ENCODE results near the gene ZEB2. TPM values are rescaled to one million over a fixed set of nuclear protein-coding genes. Genes with fewer than 3 reads are reported as not detected.

The ZEB2 gene
- total and polyA plus RNA-seq, 2 of the 8 experiments (the other 6 are each of a cell fraction or from before 2014, with no cell fraction given), result 0.38 TPM; not detected in 1

DNA sequence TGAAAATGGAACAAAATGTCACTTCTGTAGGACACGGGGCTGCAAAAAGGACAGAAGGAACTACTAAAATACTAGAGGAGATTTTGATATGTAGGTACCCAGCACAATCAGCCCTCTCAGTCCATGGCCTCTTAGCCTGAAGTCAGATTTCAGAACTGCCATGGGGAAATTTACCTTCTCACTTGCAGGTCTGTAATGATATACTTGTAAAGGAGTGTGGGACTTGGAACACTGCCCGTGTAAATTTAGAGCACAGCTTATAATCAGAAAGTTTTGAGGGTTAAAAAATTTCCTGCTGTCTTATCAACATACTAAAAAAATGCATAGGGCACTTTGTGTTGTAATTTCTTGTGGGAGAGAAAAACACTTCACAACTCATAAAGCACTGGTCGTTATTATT, 60.6 kb downstream of the ZEB2 start:
- Histone ChIP-seq H2BK120ac (replicated peaks; ENCODE audit: low read depth, low read length) (no peak overlapping the region), H3K14ac (ENCODE audit: insufficient read length) (no peak overlapping the region), H3K9ac (replicated peaks in 1 of 4; ENCODE audit: extremely low read depth in 1 of 4, low read depth in 3 of 4, low read length in 3 of 4) (no peak overlapping the region), H2BK5ac (ENCODE audit: low read depth, low read length) (no peak overlapping the region), H3K79me2 (ENCODE audit: control insufficient read depth in 1 of 2, insufficient read depth in 2 of 2, low read length in 2 of 2) (no peaks in the 10 kb centered on the region), H3K27me3 (replicated peaks in 1 of 4; ENCODE audit: control insufficient read depth in 3 of 4, extremely low read depth in 1 of 4, insufficient read depth in 3 of 4, low read length in 3 of 4) (no peaks in the 10 kb centered on the region; a peak in 2 of 7 replicates), H4K20me1 (replicated peaks in 1 of 2; ENCODE audit: control insufficient read depth in 1 of 2, insufficient read depth in 2 of 2, low read length in 2 of 2) (no peaks in the 10 kb centered on the region), H3K9me3 (ENCODE audit: insufficient read depth in 2 of 2, low read depth in 1 of 2, low read length in 1 of 2) (no peaks in the 10 kb centered on the region), H3K4me1 (replicated peaks in 1 of 4; ENCODE audit: control insufficient read depth in 3 of 4, insufficient read depth in 4 of 4, low read length in 3 of 4) (peaks cover 0 to 3% (median 0%) of the 10 kb centered on the region in 4 experiments; a peak in 2 of 7 replicates), H3K4ac (replicated peaks; ENCODE audit: insufficient read length, low read depth, low read length) (no peak overlapping the region), H4K91ac (replicated peaks; ENCODE audit: insufficient read length, low read length) (no peak overlapping the region), H2BK12ac (ENCODE audit: low read depth, low read length) (no peak overlapping the region), H3K4me2 (ENCODE audit: insufficient read depth in 1 of 2, low read depth in 2 of 2, low read length in 2 of 2) (no peak overlapping the region), H2AFZ (ENCODE audit: low read length) (no peak overlapping the region), H3K36me3 (ENCODE audit: control insufficient read depth in 2 of 4, insufficient read depth in 4 of 4, low read length in 3 of 4) (no peaks in the 10 kb centered on the region), H2BK15ac (ENCODE audit: low read length) (no peak overlapping the region), H3K79me1 (ENCODE audit: low read depth, low read length) (no peaks in the 10 kb centered on the region), H3K27ac (ENCODE audit: low read depth, low read length) (no peak overlapping the region), H2BK20ac (ENCODE audit: low read length) (no peak overlapping the region), H3K18ac (ENCODE audit: extremely low read depth, low read length) (no peak overlapping the region), H3K4me3 (ENCODE audit: extremely low read depth in 1 of 4, insufficient read depth in 2 of 4, low read depth in 3 of 4, low read length in 4 of 4) (no peak overlapping the region), H3K23me2 (ENCODE audit: low read depth, low read length) (no peaks in the 10 kb centered on the region), H4K8ac (ENCODE audit: extremely low read depth, insufficient read depth, low read length) (no peak overlapping the region), H3K56ac (replicated peaks; ENCODE audit: insufficient read length, low read depth, low read length) (no peak overlapping the region), H4K5ac (ENCODE audit: insufficient read length, low read depth, low read length) (no peak overlapping the region), H3K23ac (ENCODE audit: insufficient read length) (no peak overlapping the region), H2AK5ac (ENCODE audit: low read depth, low read length) (no peak overlapping the region)
- POLR2A ChIA-PET (ENCODE audit: partially characterized antibody), result no interaction called here
- no peak for DNase-seq (ENCODE audit: low read depth in 1 of 2, low spot score in 2 of 2)
- CTCF ChIA-PET (ENCODE audit: partially characterized antibody), result interaction anchor here (0.6 to 3.4 kb wide), 4 partner anchors 10 to 178 kb away, joined by 3 to 25 read pairs (median 3); no protein-coding TSS in a partner anchor
- FAIRE-seq, result no peak
- 77% methylated on average over 3 of the region's 3 CpGs; no CpG with 5 or more reads in 1 of the 2 experiments for WGBS, 2 experiments (ENCODE audit: extremely low coverage in 1 of 2, insufficient coverage in 1 of 2, insufficient read length in 1 of 2, insufficient replicate concordance in 2 of 2, low coverage in 1 of 2, low lambda C conversion rate in 2 of 2, missing lambda C conversion rate in 1 of 2)
- TF ChIP-seq, protein P1, sequence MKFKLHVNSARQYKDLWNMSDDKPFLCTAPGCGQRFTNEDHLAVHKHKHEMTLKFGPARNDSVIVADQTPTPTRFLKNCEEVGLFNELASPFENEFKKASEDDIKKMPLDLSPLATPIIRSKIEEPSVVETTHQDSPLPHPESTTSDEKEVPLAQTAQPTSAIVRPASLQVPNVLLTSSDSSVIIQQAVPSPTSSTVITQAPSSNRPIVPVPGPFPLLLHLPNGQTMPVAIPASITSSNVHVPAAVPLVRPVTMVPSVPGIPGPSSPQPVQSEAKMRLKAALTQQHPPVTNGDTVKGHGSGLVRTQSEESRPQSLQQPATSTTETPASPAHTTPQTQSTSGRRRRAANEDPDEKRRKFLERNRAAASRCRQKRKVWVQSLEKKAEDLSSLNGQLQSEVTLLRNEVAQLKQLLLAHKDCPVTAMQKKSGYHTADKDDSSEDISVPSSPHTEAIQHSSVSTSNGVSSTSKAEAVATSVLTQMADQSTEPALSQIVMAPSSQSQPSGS (IDR thresholded peaks at IDR 0.05; ENCODE audit: low read length), result no peak
- TF ChIP-seq PHF8 (conservative IDR thresholded peaks at IDR 0.05; ENCODE audit: low read depth, low read length), result no peak
- TF ChIP-seq, protein P2, sequence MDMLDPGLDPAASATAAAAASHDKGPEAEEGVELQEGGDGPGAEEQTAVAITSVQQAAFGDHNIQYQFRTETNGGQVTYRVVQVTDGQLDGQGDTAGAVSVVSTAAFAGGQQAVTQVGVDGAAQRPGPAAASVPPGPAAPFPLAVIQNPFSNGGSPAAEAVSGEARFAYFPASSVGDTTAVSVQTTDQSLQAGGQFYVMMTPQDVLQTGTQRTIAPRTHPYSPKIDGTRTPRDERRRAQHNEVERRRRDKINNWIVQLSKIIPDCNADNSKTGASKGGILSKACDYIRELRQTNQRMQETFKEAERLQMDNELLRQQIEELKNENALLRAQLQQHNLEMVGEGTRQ (IDR thresholded peaks at IDR 0.05; ENCODE audit: low read length), result no peak
- TF ChIP-seq GABPA (IDR thresholded peaks at IDR 0.05; ENCODE audit: borderline replicate concordance, insufficient read depth, low read length), result no peak
- TF ChIP-seq POLR2AphosphoS5 (IDR thresholded peaks at IDR 0.05; ENCODE audit: low read depth, low read length), result no peak
- TF ChIP-seq TEAD4 (IDR thresholded peaks at IDR 0.05; ENCODE audit: low read depth, low read length), result no peak
- no peak for TF ChIP-seq BRCA1 (IDR thresholded peaks at IDR 0.05; ENCODE audit: low read depth, low read length)
- TF ChIP-seq RXRA (IDR thresholded peaks at IDR 0.05; ENCODE audit: insufficient read depth, low read depth, low read length), result no peak
- TF ChIP-seq KDM5A (IDR thresholded peaks at IDR 0.05; ENCODE audit: low read length), result no peak
- TF ChIP-seq GTF2F1 (IDR thresholded peaks at IDR 0.05; ENCODE audit: borderline replicate concordance, low read depth, low read length), result no peak
- TF ChIP-seq SIN3A (conservative IDR thresholded peaks at IDR 0.05 in 1 of 2, IDR thresholded peaks at IDR 0.05 in 1 of 2; ENCODE audit: low read depth in 1 of 2, low read length in 2 of 2), result no peak
